Thoracic aorta (tissue), 2 donors: ENCODE data around the gene VEGFA. TPM values are rescaled to one million over a fixed set of nuclear protein-coding genes. Genes with fewer than 3 reads are reported as not detected.

ENCODE experiments used
- ATAC-seq: fragments of 150-250 bp; one replicate; pipeline ENCODE4 v1.8.0; 2017; ENCODE audit warnings: low read depth; ENCODE audit not compliant: insufficient number of reproducible peaks, low FRiP score
- DNase-seq: peaks from one replicate; pipeline ENCODE4 v3.0.0-alpha.2; 2020; ENCODE audit warnings: low spot score
- H3K27ac ChIP-seq, 2 donors: fragments of 200-600 bp; sonication (generic); 1 replicate in 1 of 2; 2 replicates in 1 of 2; pipeline ENCODE4 v1.5.1; 2016; ENCODE audit warnings: mild to moderate bottlenecking in 2 of 2, moderate library complexity in 2 of 2
- H3K27me3 ChIP-seq: fragments of 200-600 bp; sonication (generic); replicated peaks from 2 replicates; pipeline ENCODE4 v1.6.0; 2016; ENCODE audit warnings: mild to moderate bottlenecking; ENCODE audit not compliant: insufficient read depth
- H3K36me3 ChIP-seq: fragments of 200-600 bp; sonication (generic); one replicate; pipeline ENCODE4 v1.5.1; 2016
- H3K4me1 ChIP-seq, 2 donors: fragments of 200-600 bp; sonication (generic); 1 replicate in 1 of 2; 2 replicates in 1 of 2; pipeline versions ENCODE4 v1.5.1 to v1.6.0; 2016; ENCODE audit warnings: low read depth in 2 of 2, mild to moderate bottlenecking in 1 of 2; ENCODE audit not compliant: control insufficient read depth in 1 of 2
- H3K4me3 ChIP-seq: fragments of 200-600 bp; sonication (generic); 2 replicates; pipeline ENCODE4 v1.5.1; 2016; ENCODE audit warnings: mild to moderate bottlenecking
- H3K9me3 ChIP-seq: fragments of 200-600 bp; sonication (generic); 2 replicates; pipeline ENCODE4 v1.5.1; 2016
- total RNA-seq, 2 donors: library from RNA; depleted of rRNA; stranded (reverse); fragments of >200 nt; gene quantifications; one replicate each; pipeline versions ENCODE4 v1.1.0 to v1.2.3, GENCODE V29; 2016
- TF ChIP-seq, protein P1 (sequence below): fragments of 200-600 bp; sonication (generic); IDR thresholded peaks from one replicate; pipeline ENCODE4 v1.5.1; 2019; ENCODE audit warnings: antibody characterized with exemption

VEGFA gene
- total RNA-seq, 2 donors from 2014 or later: 36.0 to 117 TPM

DNA sequence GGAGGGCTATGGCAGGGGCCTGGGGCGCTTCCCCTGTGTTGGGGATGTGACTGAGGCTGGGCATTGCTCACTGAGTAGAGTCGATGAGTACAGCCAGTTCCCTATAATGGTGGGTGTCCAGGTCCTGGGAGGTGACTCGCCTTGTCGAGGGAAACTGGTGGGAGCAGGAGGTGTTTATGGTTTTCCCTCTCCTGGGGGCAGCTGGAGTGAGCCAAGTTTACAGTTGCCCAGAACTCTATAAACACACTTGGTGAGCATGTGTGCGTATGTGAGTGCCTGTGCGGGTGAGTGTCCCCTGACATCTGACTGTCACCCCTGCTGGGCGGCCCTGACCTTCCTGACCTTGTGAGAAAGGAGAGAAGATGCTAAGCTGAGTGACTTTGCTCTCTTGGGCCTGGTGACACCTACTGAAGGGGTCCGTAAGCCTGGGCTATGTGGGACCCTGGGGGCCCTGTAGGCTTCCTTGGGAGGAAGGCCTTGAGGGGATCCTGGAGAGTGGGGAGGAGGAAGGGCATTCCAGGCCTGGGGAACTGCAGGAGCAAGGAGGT is 65.9 kb downstream of the VEGFA start:
- no peak for ATAC-seq
- Histone ChIP-seq H3K4me3 (no peak overlapping the region), H3K4me1 (no peaks in the 10 kb centered on the region), H3K9me3 (no peaks in the 10 kb centered on the region), H3K36me3 (no peaks in the 10 kb centered on the region), H3K27ac (no peak overlapping the region), H3K27me3 (no peaks in the 10 kb centered on the region)
- TF ChIP-seq, protein P1, sequence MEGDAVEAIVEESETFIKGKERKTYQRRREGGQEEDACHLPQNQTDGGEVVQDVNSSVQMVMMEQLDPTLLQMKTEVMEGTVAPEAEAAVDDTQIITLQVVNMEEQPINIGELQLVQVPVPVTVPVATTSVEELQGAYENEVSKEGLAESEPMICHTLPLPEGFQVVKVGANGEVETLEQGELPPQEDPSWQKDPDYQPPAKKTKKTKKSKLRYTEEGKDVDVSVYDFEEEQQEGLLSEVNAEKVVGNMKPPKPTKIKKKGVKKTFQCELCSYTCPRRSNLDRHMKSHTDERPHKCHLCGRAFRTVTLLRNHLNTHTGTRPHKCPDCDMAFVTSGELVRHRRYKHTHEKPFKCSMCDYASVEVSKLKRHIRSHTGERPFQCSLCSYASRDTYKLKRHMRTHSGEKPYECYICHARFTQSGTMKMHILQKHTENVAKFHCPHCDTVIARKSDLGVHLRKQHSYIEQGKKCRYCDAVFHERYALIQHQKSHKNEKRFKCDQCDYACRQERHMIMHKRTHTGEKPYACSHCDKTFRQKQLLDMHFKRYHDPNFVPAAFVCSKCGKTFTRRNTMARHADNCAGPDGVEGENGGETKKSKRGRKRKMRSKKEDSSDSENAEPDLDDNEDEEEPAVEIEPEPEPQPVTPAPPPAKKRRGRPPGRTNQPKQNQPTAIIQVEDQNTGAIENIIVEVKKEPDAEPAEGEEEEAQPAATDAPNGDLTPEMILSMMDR: no peak
- DNase-seq: no peak

Other genes with a start within 250 kb of the VEGFA start
- gene XPO5, start 194.2 kb upstream of the VEGFA start, total RNA-seq: 10 to 100 TPM; 11.9 to 33.2 TPM
- 10 to 100 TPM in 1 of 2 donors, 1 to 10 TPM in 1; 9.0 to 11.9 TPM for gene POLH, start 194.0 kb upstream of the VEGFA start, total RNA-seq
- 10 to 100 TPM; 45.9 to 66.1 TPM for gene GTPBP2, start 140.9 kb upstream of the VEGFA start, total RNA-seq
- 10 to 100 TPM; 11.3 to 24.8 TPM for gene MAD2L1BP, start 134.4 kb upstream of the VEGFA start, total RNA-seq
- not detected for gene RSPH9, start 125.2 kb upstream of the VEGFA start, total RNA-seq
- gene MRPS18A, start 82.4 kb upstream of the VEGFA start, total RNA-seq: 10 to 100 TPM; 21.2 to 39.4 TPM